Muscle of arm (tissue), 12 donors: ENCODE data around the gene UBE3A. TPM values are rescaled to one million over a fixed set of nuclear protein-coding genes. Genes with fewer than 3 reads are reported as not detected.

Source experiments
- DNase-seq: peaks from one replicate; pipeline ENCODE4 v3.0.0-alpha.2; 2013
- polyA plus RNA-seq, 12 donors: library from polyadenylated mRNA; unstranded; fragments of 120-200 nt; gene quantifications; one replicate each; pipeline ENCODE4 v1.2.1, GENCODE V29; 2013; ENCODE audit not compliant: insufficient read length in 12 of 12

Gene UBE3A
- polyA plus RNA-seq, 12 donors: 83.3 to 134 (median 105) TPM

DNA sequence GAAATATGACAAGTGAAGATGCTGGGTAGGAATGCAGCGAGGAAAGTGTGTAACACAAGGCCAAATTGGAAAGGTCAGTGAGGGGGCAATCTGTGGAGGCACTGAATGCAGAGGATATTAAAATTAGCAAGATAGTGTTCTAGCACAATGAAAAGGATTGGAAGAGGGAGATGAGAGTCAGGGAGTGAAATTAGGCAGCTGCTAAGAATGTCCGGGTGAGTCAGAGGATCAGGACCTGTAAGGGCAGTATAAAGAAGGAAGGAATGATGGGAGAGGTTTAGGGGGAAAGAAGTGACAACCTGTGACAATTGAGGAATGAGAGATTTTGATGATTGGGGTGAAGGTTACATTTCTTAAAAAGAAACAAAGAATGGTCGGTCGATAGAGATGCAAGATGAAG is 103.5 kb downstream of the UBE3A start:
- DNase-seq: no peak

DNA sequence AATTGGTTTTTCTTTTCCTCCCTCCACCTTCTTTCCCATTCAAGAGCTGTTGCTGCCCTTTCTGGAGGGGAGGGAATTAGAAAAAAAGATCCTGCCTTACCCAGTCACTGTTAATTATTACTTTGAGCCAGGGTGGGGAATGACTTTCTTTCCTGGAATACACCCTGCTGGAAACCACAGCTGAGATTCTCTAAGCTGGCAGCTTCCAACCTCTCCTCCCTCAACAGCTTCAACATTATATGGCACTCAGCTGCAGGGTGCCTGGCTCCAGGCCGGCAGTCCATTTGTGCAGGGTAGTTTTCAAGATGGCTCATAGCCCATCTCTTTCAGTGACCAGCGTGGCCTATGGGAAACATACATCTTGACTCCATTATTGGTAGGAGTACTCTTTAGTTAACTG is 105.8 kb downstream of the UBE3A start:
- no peak for DNase-seq

DNA sequence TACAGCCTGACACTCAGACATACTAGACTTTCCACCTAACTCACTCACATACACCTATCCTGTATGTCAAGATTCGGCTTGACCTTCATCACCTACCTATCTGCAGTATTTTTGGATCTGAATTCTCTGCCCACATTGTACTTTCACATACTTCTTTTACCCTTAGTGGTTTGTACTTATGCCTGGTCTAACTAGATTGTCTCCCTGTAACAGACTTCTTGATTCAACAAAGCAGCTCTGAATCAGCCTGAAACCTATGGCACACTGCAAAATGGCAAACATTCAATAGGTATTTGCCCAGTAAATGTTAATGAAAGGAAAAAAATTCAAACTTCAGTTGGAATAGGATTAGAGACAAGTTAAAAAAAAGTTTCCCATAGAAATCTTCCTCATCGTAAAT is 106.5 kb downstream of the UBE3A start:
- DNase-seq: no peak

DNA sequence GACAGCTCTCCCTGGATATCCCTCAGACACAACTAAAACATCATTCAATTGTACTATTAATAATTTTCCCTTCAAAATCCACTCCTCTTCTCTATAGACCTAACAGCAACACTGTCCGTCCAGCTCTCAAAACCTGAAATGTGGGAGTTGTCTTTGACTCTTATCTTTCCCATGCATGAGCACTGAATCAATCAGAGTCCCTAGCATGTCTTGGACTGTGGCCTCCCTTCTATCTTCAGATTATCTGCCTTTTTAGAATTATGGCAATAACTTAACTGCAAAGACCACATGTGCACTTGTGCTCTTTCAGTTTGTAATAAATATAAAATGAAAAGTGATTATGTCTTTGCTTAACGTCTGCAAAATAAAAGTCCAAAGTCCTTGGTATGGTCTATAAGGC is 107.0 kb downstream of the UBE3A start:
- DNase-seq: no peak

DNA sequence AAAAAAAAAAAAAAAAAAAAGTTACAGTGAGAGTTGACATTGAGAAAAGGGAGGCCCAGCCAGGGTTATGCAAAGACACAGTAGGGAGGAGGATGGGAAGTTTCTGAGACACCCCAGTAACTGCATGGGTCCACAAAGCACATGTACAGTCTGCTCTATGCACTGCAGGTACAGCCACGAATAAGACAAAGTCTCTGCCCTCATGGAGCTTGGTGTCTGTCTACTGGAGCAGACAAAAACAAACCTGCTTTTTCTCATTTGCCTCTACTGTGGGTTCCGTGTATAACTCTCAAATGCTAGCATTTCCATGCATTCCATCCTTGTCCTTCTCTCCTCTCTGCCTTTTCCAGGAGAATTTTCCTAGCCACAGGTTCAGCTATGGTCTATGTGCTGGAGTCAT is 107.4 kb downstream of the UBE3A start:
- DNase-seq: no peak

DNA sequence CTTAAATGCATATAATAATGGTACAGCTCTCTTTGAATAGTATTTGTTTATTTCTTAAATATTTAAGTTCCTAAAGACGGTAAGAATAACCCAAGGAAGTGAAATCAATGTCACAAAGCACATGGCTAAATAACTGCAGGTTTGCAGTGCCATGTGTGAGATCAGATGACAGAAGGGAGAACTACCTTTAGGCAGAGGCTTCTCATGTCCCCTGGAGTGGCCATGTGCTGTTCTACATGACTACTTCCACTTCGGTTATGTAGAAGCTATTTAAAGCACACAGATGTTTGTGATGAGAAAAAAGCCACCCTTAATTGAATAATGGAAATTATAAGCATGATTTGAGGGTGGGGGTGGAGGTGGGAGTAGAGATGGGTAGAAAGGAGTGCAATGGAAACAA is 109.1 kb downstream of the UBE3A start:
- DNase-seq: no peak

DNA sequence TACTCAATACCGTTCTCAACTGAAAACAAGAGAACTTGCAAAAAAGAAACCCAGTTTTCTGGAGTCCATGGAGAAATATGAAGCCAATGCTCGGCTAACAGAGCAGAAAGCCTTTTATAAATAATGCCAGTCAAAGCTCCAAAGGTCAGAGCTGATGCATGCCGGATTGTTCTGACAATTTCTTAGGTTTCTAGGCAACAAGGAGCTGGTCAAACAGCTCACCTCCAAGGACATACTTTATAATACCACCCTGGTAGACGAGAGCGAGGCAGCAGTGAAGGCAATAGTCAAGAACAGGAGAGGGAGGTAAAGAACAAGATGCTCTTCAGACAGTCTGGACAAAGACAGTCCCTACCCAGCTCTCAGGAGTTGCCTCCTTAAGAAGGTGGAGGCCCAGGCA is 111.1 kb downstream of the UBE3A start:
- DNase-seq: no peak

DNA sequence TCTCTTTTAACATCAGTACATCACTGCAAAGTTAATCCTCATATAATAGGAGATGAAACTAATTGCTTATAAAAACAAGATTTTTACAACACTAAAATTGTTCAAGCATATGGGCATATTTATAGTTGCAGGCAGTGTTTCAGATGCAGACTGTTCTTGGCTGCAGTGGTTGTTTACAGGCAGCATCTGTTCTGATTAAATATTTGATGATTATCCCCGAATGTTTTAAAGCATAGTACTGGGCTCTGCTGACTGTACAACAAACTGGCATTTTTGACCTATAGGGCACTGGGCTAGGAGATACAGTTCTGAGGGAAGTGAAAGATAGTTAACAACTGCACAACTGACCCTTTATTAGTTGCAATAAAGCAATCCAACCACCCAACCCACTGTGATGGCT is 113.6 kb downstream of the UBE3A start:
- DNase-seq: no peak

DNA sequence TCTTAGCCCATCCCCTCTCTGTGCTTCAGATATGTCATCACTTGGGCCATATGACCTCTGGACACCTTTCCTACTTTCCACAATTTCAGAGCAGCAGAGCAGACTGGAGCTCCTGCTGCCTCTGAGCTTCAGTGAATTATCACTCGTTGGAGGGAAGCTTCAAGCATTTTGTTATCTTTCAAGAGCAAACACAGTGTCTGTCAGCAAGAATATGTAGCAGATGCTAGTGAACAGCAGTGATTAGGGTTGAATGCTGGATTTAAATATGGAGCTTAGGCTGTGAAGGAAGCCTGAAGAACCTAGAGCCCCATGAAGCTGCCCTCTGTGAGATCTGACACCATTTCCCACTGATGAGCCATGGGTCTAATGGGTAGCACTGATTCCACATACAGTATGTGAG is 115.4 kb downstream of the UBE3A start:
- DNase-seq: no peak

DNA sequence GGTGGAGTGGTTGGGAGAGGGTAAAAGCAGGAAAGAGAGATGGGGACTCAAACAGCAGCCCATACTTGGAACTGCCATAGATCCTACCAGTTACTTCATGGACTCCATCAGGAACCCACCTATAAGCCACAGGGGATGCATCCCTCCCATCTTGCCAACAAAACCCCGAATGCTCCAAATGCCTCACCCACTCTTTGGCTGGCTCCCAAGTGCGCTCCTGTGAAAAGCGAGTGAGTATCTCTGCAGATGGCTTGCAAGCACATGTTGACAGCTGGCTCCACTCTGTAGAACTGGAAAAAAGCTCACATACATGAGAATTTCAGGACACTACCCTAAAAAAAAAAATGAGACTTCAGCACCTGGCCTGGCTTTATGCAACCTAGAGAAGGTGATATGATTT is 151.0 kb downstream of the UBE3A start:
- no peak for DNase-seq
